C4-2B (cell line): ENCODE measurements around the gene UQCRHL.
A peak's percentile ranks its signal among the peaks of the same experiment; 100 is the strongest.

Experiments used
- H3K27ac ChIP-seq: fragments of 450-650 bp; 2 replicates; pipeline ENCODE4 v1.5.1; 2017
- CTCF ChIP-seq: fragments of 450-650 bp; conservative IDR thresholded peaks from 2 replicates; pipeline ENCODE4 v1.5.1; 2017; ENCODE audit warnings: mild to moderate bottlenecking
- ZFX ChIP-seq: fragments of 450-650 bp; IDR thresholded peaks from 2 replicates; pipeline ENCODE4 v1.6.1; 2017

The UQCRHL gene

GRCh38 chr1:15848929-15849774 is 41.7 kb upstream of the UQCRHL start:
- peak overlapping the region; percentile 99 for H3K27ac ChIP-seq
- TF ChIP-seq CTCF (no peak), ZFX (no peak)

GRCh38 chr1:15848143-15848928 is 40.9 kb upstream of the UQCRHL start:
- peak overlapping the region; percentile 99 for H3K27ac ChIP-seq
- peak; percentile 68 for TF ChIP-seq ZFX
- no peak for TF ChIP-seq CTCF

- peak overlapping the region; percentile 99 for H3K27ac ChIP-seq
- TF ChIP-seq CTCF, result no peak
- no peak for TF ChIP-seq ZFX
Observed at GRCh38 chr1:15847893-15848142, 40.4 kb upstream of the UQCRHL start.

GRCh38 chr1:15847100-15847892 is 39.8 kb upstream of the UQCRHL start, which contains the start of gene SPEN:
TSS of gene SPEN (plus strand) at chr1:15847707. CDS start at chr1:15848068, 361 bp downstream.
- no peak for TF ChIP-seq CTCF
- TF ChIP-seq ZFX, result no peak
- H3K27ac ChIP-seq, result peak within 1 kb of the TSS; percentile 99

GRCh38 chr1:15846056-15846455 is 38.6 kb upstream of the UQCRHL start:
- H3K27ac ChIP-seq, result peak overlapping the region; percentile 99; the same call in 1 of the 2 replicates

GRCh38 chr1:15843826-15844572 is 36.5 kb upstream of the UQCRHL start:
- TF ChIP-seq ZFX (no peak), CTCF (no peak)
- no peak overlapping the region for H3K27ac ChIP-seq

GRCh38 chr1:15838721-15839120 is 31.3 kb upstream of the UQCRHL start:
- no peak overlapping the region for H3K27ac ChIP-seq
- TF ChIP-seq ZFX, result no peak
